Neural cell (in vitro differentiated cells): ENCODE results near the gene APBA2.

ENCODE experiments used
- CTCF ChIP-seq: fragments of 450-650 bp; IDR thresholded peaks from 2 replicates; pipeline ENCODE4 v1.5.1; 2014; ENCODE audit warnings: antibody characterized with exemption, mild to moderate bottlenecking, moderate library complexity; ENCODE audit not compliant: poor library complexity, severe bottlenecking
- EP300 ChIP-seq: fragments of 450-650 bp; conservative IDR thresholded peaks from 2 replicates; pipeline ENCODE4 v1.6.1; 2014; ENCODE audit warnings: antibody characterized with exemption, mild to moderate bottlenecking, moderate library complexity; ENCODE audit not compliant: poor library complexity, severe bottlenecking

DNA sequence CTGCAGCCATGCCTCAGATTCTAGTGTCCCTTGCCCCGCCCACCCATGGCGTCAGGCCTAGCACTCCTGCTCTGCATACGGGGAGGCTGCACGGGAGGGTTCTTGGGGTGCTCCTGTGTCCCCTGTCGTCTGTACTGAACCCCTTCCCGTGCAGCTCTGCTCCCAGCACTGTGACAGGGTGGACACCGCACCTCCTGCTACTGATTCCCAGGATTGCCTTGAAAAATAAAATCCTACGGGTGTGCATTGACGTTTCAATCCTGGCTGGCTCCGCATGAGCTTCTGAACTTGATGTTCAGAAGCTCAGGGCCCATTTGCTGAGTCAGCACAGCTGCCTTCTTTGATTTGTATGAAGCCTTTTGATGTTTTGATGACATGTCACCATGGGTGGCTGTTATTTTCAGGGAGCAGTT lies 176.4 kb downstream of the APBA2 start:
- TF ChIP-seq CTCF (no peak), EP300 (no peak)
